MM.1S (cell line): ENCODE results near the gene LMO7.

ENCODE experiments used
- DNase-seq: peaks from one replicate; pipeline ENCODE4 v3.0.0-alpha.2; 2015
- H2AFZ ChIP-seq: fragments of 300-600 bp; sonication (generic); 2 replicates; pipeline ENCODE4 v1.6.0; 2016; ENCODE audit warnings: antibody characterized with exemption, low read length
- H3F3A ChIP-seq: fragments of 300-600 bp; sonication (generic); 2 replicates; pipeline ENCODE4 v1.6.1; 2016; ENCODE audit warnings: mild to moderate bottlenecking, antibody characterized with exemption, low read length, moderate library complexity, mixed read lengths; ENCODE audit not compliant: insufficient read depth
- H3K27ac ChIP-seq: fragments of 300-600 bp; sonication (generic); 2 replicates; pipeline ENCODE4 v1.5.1; 2016; ENCODE audit warnings: mild to moderate bottlenecking, low read length
- H3K27me3 ChIP-seq: fragments of 300-600 bp; sonication (generic); replicated peaks from 2 replicates; pipeline ENCODE4 v1.6.0; 2016; ENCODE audit warnings: low read length; ENCODE audit not compliant: insufficient read depth
- H3K36me3 ChIP-seq: fragments of 300-600 bp; sonication (generic); replicated peaks from 2 replicates; pipeline ENCODE4 v1.6.1; 2016; ENCODE audit warnings: mild to moderate bottlenecking, low read length, mixed read lengths; ENCODE audit not compliant: insufficient read depth
- H3K4me1 ChIP-seq: fragments of 300-600 bp; sonication (generic); 2 replicates; pipeline ENCODE4 v1.6.1; 2016; ENCODE audit warnings: low read length, mixed read lengths
- H3K4me2 ChIP-seq: fragments of 300-600 bp; sonication (generic); 2 replicates; pipeline ENCODE4 v1.6.0; 2016; ENCODE audit warnings: low read depth, low read length
- H3K4me3 ChIP-seq: fragments of 300-600 bp; sonication (generic); 2 replicates; pipeline ENCODE4 v1.5.1; 2016; ENCODE audit warnings: low read length, mixed read lengths
- H3K79me2 ChIP-seq: fragments of 300-600 bp; sonication (generic); 2 replicates; pipeline ENCODE4 v1.6.1; 2016; ENCODE audit warnings: mixed run types, low read length, mixed read lengths
- H3K9ac ChIP-seq: fragments of 300-600 bp; sonication (generic); 2 replicates; pipeline ENCODE4 v1.6.1; 2016; ENCODE audit warnings: low read length, mixed read lengths
- H3K9me2 ChIP-seq: fragments of 300-600 bp; sonication (generic); replicated peaks from 2 replicates; pipeline ENCODE4 v1.6.1; 2016; ENCODE audit warnings: mild to moderate bottlenecking, low read length, mixed read lengths; ENCODE audit not compliant: insufficient read depth
- H3K9me3 ChIP-seq: fragments of 300-600 bp; sonication (generic); replicated peaks from 2 replicates; pipeline ENCODE4 v1.6.1; 2016; ENCODE audit warnings: mild to moderate bottlenecking, low read length, mixed read lengths; ENCODE audit not compliant: insufficient read depth
- H4K20me1 ChIP-seq: fragments of 300-600 bp; sonication (generic); 2 replicates; pipeline ENCODE4 v1.6.1; 2016; ENCODE audit warnings: mild to moderate bottlenecking, low read length, moderate library complexity, mixed read lengths; ENCODE audit not compliant: insufficient read depth
- EZH2 ChIP-seq: fragments of 300-600 bp; sonication (generic); optimal IDR thresholded peaks from 2 replicates; pipeline ENCODE3; 2017; ENCODE audit warnings: low read depth, mild to moderate bottlenecking, antibody characterized with exemption, low read length, mixed read lengths
- EZH2phosphoT487 ChIP-seq: fragments of 300-600 bp; sonication (generic); IDR thresholded peaks from 2 replicates; pipeline ENCODE4 v1.6.1; 2018; ENCODE audit warnings: antibody characterized with exemption, low read length
- TF ChIP-seq, protein P1 (sequence below): fragments of 300-600 bp; sonication (generic); IDR thresholded peaks from 2 replicates; pipeline ENCODE4 v1.5.1; 2016; ENCODE audit warnings: antibody characterized with exemption, low read length, mixed read lengths

LMO7 gene

DNA sequence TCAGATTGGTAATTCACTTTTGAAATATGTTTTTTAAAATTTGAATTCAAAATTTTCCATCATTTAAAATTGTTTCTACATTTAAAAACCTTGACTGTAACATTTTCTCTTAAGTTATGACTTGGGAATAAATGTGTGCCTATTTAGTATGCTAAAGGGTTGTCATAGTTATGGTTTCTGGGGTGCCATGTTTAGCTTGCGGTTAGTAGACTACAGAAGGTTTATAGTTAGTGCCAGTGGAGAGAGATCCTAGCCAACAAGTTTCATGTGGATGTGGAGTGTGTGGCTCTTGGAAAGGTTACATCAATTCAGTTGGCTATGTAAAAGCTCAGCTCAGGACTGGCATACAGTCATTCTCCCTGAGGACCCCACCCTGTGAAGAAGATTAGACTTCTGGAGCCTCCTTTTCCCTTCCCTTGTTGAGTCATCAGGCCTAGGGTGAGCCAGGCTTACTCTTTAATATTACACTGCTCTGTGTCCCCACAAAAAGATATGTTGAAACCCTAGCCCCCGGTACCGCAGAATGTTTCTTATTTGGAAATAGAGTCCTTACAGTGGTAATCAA is 20.4 kb downstream of the LMO7 start:
- Histone ChIP-seq H3K9ac (no peak overlapping the region), H3F3A (no peaks in the 10 kb centered on the region), H3K27ac (no peak overlapping the region), H3K9me2 (no peaks in the 10 kb centered on the region), H3K4me2 (no peak overlapping the region), H3K4me1 (no peaks in the 10 kb centered on the region), H3K36me3 (no peaks in the 10 kb centered on the region), H4K20me1 (no peaks in the 10 kb centered on the region), H3K9me3 (no peaks in the 10 kb centered on the region), H3K27me3 (no peaks in the 10 kb centered on the region), H3K79me2 (no peaks in the 10 kb centered on the region), H3K4me3 (no peak overlapping the region), H2AFZ (no peak overlapping the region)
- no peak for TF ChIP-seq EZH2phosphoT487
- TF ChIP-seq, protein P1, sequence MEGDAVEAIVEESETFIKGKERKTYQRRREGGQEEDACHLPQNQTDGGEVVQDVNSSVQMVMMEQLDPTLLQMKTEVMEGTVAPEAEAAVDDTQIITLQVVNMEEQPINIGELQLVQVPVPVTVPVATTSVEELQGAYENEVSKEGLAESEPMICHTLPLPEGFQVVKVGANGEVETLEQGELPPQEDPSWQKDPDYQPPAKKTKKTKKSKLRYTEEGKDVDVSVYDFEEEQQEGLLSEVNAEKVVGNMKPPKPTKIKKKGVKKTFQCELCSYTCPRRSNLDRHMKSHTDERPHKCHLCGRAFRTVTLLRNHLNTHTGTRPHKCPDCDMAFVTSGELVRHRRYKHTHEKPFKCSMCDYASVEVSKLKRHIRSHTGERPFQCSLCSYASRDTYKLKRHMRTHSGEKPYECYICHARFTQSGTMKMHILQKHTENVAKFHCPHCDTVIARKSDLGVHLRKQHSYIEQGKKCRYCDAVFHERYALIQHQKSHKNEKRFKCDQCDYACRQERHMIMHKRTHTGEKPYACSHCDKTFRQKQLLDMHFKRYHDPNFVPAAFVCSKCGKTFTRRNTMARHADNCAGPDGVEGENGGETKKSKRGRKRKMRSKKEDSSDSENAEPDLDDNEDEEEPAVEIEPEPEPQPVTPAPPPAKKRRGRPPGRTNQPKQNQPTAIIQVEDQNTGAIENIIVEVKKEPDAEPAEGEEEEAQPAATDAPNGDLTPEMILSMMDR: no peak
- no peak for TF ChIP-seq EZH2
- no peak for DNase-seq

GRCh38 chr13:75657111-75657510 is 21.0 kb downstream of the LMO7 start:
- H3K79me2 ChIP-seq: no peaks in the 10 kb centered on the region
- H3K36me3 ChIP-seq: no peaks in the 10 kb centered on the region
- H3F3A ChIP-seq: no peaks in the 10 kb centered on the region
- H3K27me3 ChIP-seq: no peaks in the 10 kb centered on the region
- H3K9ac ChIP-seq: no peak overlapping the region
- H3K27ac ChIP-seq: no peak overlapping the region
- DNase-seq: no peak
- H3K9me2 ChIP-seq: no peaks in the 10 kb centered on the region
- H4K20me1 ChIP-seq: no peaks in the 10 kb centered on the region
- no peak overlapping the region for H2AFZ ChIP-seq
- H3K4me1 ChIP-seq: no peaks in the 10 kb centered on the region
- no peak overlapping the region for H3K4me2 ChIP-seq
- H3K9me3 ChIP-seq: no peaks in the 10 kb centered on the region
- TF ChIP-seq, protein P1: no peak
- no peak for TF ChIP-seq EZH2phosphoT487
- no peak for TF ChIP-seq EZH2
- no peak overlapping the region for H3K4me3 ChIP-seq

DNA sequence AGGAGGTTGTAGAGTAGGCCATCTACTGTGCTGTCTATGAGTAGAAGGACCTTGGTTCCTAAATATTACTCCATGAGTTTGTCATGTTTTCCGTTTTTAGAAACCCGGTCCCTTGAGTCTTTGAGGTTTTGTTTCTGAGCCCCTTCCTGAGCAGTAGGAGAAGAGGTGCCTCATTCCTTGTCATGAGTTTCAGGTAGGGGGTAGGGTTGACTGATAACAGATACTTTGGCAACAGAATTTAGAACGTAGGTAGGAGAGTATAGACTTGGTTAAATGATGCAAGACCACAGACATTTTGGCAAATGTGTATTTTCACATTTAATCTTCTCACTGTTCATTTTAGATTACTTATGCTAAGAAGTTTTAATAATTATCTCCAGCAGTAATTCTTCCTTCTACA is 24.6 kb downstream of the LMO7 start:
- Histone ChIP-seq H3K4me1 (no peaks in the 10 kb centered on the region), H3F3A (no peaks in the 10 kb centered on the region), H3K79me2 (no peaks in the 10 kb centered on the region), H3K27me3 (no peaks in the 10 kb centered on the region), H3K9ac (no peak overlapping the region), H3K9me3 (no peaks in the 10 kb centered on the region), H3K4me2 (no peak overlapping the region), H3K27ac (no peak overlapping the region), H3K4me3 (no peak overlapping the region), H3K36me3 (no peaks in the 10 kb centered on the region), H4K20me1 (no peaks in the 10 kb centered on the region), H3K9me2 (no peaks in the 10 kb centered on the region), H2AFZ (no peak overlapping the region)
- TF ChIP-seq EZH2phosphoT487: no peak
- TF ChIP-seq EZH2: no peak
- TF ChIP-seq, protein P1: no peak
- DNase-seq: no peak
